NAMALWA (cell line): ENCODE results near the gene KLF9.
"Not testable (repeated sequence)": the region's sequence is repeated elsewhere in the genome, so short reads cannot be mapped to it uniquely, and the experiment has no call there.

Experiments
- DNase-seq: peaks from one replicate; pipeline ENCODE4 v3.0.0-alpha.2; 2015; ENCODE audit warnings: low spot score

Gene KLF9

GRCh38 chr9:70403618-70404025 is 10.8 kb downstream of the KLF9 start:
- no peak for DNase-seq

DNA sequence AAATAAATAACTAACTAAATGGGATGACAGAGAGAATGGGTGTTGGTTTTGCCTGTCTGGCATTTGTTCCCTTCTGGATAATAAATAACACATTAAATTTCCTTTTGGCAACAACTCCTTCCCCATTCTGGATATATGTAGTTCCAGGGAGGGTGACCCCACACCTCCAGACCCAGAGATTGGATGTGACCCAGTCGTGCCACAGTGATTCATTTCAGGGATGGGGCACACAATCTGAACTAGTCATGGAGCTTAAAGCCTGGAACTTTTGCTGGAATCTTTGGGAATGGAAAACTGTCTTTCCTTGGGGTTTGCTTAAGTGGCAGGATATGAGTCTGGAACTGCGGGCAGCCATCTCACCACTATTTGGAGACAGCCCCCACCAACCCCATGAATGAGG is 11.3 kb downstream of the KLF9 start:
- DNase-seq, result no peak

- no peak for DNase-seq
Observed at GRCh38 chr9:70402213-70402612, 12.2 kb downstream of the KLF9 start.

DNA sequence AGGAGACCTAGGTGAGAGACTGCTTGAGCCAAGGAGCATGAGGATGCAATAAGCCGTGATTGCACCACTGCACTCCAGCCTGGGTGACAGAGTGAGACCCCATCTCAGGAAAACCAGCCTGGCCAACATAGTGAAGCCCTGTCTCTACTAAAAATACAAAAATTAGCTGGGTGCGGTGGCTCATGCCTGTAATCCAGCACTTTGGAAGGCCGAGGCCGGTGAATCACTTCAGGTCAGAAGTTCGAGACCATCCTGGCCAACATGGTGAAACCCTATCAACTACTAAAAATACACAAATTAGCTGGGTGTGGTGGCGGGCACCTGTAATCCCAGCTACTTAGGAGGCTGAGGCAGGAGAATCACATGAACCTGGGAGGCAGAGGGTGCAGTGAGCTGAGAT is 13.2 kb downstream of the KLF9 start:
- not testable (repeated sequence) for DNase-seq

GRCh38 chr9:70400107-70400892 is 14.2 kb downstream of the KLF9 start:
- no peak for DNase-seq

DNA sequence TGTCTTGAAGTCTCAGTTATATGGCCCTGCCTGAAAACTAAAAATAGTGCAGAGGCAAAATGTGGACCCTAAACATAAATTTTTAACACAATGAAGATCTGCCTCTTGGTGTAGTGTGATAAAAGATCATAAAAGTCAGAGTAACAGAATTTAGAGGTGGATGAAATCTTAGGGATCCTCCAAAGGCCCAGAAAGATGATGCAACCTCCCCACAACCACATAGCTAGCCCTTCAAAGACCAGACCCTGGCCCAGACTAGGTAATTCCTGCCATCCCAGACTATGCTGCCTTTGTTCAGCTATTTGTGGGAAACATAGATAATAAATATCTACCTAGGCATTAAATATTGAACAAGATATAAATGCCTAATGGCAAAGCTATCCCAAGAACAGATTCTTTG is 15.3 kb downstream of the KLF9 start:
- no peak for DNase-seq

DNA sequence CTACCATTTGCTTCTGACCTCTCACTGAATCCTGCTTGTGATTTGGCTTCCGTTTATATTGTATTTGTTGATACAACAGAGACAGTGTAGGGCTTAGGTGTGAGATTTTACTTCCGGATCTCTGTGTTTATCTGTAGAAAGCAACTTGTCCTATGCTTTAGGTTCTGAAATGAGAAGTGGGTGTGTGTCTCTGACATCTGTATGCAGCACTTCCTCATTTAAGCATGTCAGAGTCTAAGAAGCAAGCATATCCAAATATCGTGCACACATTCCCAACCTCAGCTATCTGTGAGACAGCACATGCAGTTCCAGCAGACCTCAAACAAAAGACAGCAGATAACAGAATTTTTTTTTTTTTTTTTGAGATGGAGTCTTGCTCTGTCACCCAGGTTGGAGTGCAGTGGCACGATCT is 16.3 kb downstream of the KLF9 start:
- DNase-seq, result peak; percentile 72

GRCh38 chr9:70395652-70396051 is 18.8 kb downstream of the KLF9 start:
- DNase-seq, result no peak

- DNase-seq, result no peak
Observed at GRCh38 chr9:70392850-70393249, 21.6 kb downstream of the KLF9 start.

- DNase-seq, result peak; percentile 40
Observed at GRCh38 chr9:70392189-70392588, 22.3 kb downstream of the KLF9 start.

DNA sequence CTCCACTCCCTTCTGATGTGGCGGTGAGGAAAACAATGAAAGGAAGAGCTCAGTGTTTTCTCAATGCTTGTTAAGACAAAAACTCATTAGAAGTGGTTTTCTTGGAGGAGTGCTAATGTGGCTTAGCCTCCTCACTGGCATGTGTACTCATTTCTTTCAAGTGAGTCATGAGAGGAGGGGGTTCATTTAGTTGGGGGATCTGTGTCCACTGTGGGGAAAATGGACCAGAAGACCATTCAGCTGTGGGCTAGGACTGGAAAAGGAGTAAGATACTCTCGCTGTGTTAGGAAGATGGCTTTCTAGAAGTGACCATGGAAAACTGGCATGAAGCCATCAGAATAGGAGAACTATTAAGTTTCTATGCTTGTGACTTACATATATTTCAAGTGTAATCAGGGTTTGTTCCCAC is 23.5 kb downstream of the KLF9 start:
- DNase-seq, result no peak

GRCh38 chr9:70389621-70390266 is 24.7 kb downstream of the KLF9 start:
- DNase-seq, result no peak

- DNase-seq, result no peak
Observed at GRCh38 chr9:70389188-70389587, 25.3 kb downstream of the KLF9 start.

GRCh38 chr9:70387663-70388062 is 26.8 kb downstream of the KLF9 start:
- DNase-seq, result no peak

- no peak for DNase-seq
Observed at GRCh38 chr9:70385426-70385825, 29.0 kb downstream of the KLF9 start.

- DNase-seq, result no peak
Observed at GRCh38 chr9:70382709-70383605, 31.5 kb downstream of the KLF9 start.

DNA sequence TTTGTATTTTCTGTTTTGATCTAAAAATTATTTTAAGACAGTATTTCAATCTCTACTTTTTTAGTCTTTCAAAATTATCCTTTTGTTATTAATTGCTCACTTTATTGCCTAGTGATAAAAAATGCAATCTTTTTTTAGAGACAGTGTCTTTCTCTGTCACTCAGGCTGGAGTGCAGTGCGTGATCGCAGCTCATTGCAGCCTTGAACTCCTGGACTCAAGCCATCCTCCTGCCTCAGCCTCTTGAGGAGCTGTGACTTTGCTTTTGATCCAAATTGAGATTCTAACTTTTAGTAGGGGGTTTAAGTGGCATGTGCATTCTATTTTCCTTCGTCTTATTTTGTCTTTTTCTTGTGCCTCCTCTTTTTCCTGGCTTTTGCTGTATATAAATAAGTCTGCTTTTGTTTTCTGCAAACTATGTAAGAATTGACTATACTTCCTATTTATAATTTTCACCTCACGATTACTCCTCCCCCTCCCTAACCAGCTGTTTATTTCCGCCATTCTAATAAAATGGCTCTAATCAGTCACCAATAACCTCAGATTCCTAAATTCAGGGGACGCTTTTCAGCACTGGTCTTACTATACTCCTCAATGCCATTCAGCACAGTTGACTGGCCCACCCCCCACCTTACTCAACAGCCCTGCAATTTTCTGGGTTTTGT is 32.3 kb downstream of the KLF9 start:
- DNase-seq, result no peak

- no peak for DNase-seq
Observed at GRCh38 chr9:70374962-70375618, 39.4 kb downstream of the KLF9 start.

GRCh38 chr9:70367305-70367930 is 47.0 kb downstream of the KLF9 start:
- DNase-seq, result no peak

DNA sequence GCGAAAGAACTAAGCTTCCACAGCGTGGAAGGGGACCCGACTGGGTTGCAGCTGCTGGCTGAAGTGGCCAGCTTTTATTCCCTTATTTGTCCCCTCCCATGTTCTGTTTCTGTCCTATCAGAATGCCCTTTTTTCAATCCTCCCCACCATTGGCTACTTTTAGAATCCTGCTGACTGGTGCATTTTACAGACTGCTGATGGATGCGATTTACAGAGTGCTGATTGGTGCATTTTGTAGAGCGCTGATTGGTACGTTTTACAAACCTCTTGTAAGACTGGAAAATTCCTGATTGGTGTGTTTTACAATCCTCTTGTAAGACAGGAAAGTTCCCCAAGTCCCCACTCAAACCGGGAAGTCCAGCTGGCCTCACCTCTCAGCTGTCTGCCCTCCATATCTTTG is 50.7 kb downstream of the KLF9 start:
- DNase-seq, result no peak

GRCh38 chr9:70362952-70363351 is 51.5 kb downstream of the KLF9 start:
- no peak for DNase-seq
